A549 (cell line): ENCODE measurements around the gene RNASEH1. TPM values are rescaled to one million over a fixed set of nuclear protein-coding genes. Genes with fewer than 3 reads are reported as not detected.
"Not testable (repeated sequence)": the region's sequence is repeated elsewhere in the genome, so short reads cannot be mapped to it uniquely, and the experiment has no call there.

Source experiments
- ATAC-seq, 2 experiments: fragments of 200-7000 bp in 1 of 2; fragments of >200 bp in 1 of 2; cut with Nextera tagmentation in 1 of 2; cut with Tn5 transposase in 1 of 2; 3 replicates each; pipeline versions ENCODE4 v1.8.0 to v1.9.1; 2018 to 2020; ENCODE audit warnings: mild to moderate bottlenecking in 1 of 2, moderate library complexity in 1 of 2
- CTCF ChIA-PET: fragments of 300-600 bp; sonication (Branson Sonifier 250); formaldehyde crosslinking; extraction: SDS; loops from one replicate; lab custom pipeline; 2021; ENCODE audit warnings: antibody characterized with exemption, inconsistent platforms; lab: Yijun Ruan, JAX
- POLR2A ChIA-PET: fragments of 350-600 bp; formaldehyde crosslinking; extraction: SDS; loops from one replicate; lab custom pipeline; 2021; ENCODE audit warnings: antibody characterized with exemption, inconsistent platforms; lab: Yijun Ruan, JAX
- DNase-seq, 2 experiments: peaks; one replicate each; pipeline versions ENCODE4 v3.0.0 to v3.0.0-alpha.2; 2011 to 2016; ENCODE audit warnings: low read depth in 1 of 2, low spot score in 1 of 2
- FAIRE-seq: peaks from 2 replicates; lab custom pipeline; 2011; peaks lifted over from hg19 to GRCh38; lab: Jason Lieb, UNC
- H3K27ac ChIP-seq, 2 experiments: fragments of >200 bp; sonication (Bioruptor Twin); formaldehyde crosslinking; 3 replicates each; pipeline ENCODE4 v1.5.1; 2016 to 2017
- H3K4me1 ChIP-seq: fragments of >200 bp; sonication (Bioruptor Twin); formaldehyde crosslinking; 3 replicates; pipeline ENCODE4 v1.6.1; 2016
- H3K4me2 ChIP-seq: fragments of >200 bp; sonication (Bioruptor Twin); formaldehyde crosslinking; 3 replicates; pipeline ENCODE4 v1.6.1; 2016
- H3K4me3 ChIP-seq: fragments of >200 bp; sonication (Bioruptor Twin); formaldehyde crosslinking; 3 replicates; pipeline ENCODE4 v1.5.1; 2016
- H3K9me3 ChIP-seq: fragments of >200 bp; sonication (Bioruptor Twin); formaldehyde crosslinking; 3 replicates; pipeline ENCODE4 v1.6.1; 2016
- CHD2 ChIP-seq: fragments of 150-350 bp; IDR thresholded peaks from 2 replicates; pipeline ENCODE4 v1.6.1; 2014; ENCODE audit warnings: low read length; ENCODE audit not compliant: partially characterized antibody
- RARB ChIP-seq: fragments of 250-450 bp; sonication (Bioruptor Pico); IDR thresholded peaks from 2 replicates; pipeline ENCODE4 v1.8.0; 2021; ENCODE audit warnings: mild to moderate bottlenecking, moderate library complexity
- RCOR1 ChIP-seq: fragments of 150-350 bp; IDR thresholded peaks from 2 replicates; pipeline ENCODE4 v1.6.1; 2014; ENCODE audit warnings: antibody characterized with exemption, low read length, low read depth
- WGBS: methylation state at CpG from one replicate; pipeline ENCODE4 v1.1.6; 2017; ENCODE audit errors: missing lambda C conversion rate; 5-methylcytosine and 5-hydroxymethylcytosine counted together
- polyA plus RNA-seq, 4 experiments: library from polyadenylated mRNA; depleted of rRNA in 3 of 4; stranded (reverse); fragments of >200 nt; fragmentation: RNase III in 1 of 4; extraction: RNeasy Plus Mini Kit Qiagen cat#74134 plus additional on column Dnase treatment in 1 of 4; gene quantifications; 2 replicates in 3 of 4; 3 replicates in 1 of 4; pipeline ENCODE4 v1.2.3, GENCODE V29; 2011 to 2017

The RNASEH1 gene
- polyA plus RNA-seq, 2 of the 4 experiments (the other 2 are of a cell fraction), result 54.3 to 55.3 TPM

- H3K27ac ChIP-seq, result no peak overlapping the region
- no peak overlapping the region for H3K4me2 ChIP-seq
- DNase-seq, result no peak
- POLR2A ChIA-PET, result no interaction called here
- ATAC-seq, result no peak
- H3K9me3 ChIP-seq, result no peaks in the 10 kb centered on the region
- CTCF ChIA-PET, result interaction anchor here (1.2 kb wide), 1 partner anchor 37 kb away, joined by 3 read pairs; no protein-coding TSS in a partner anchor
- H3K4me3 ChIP-seq, result no peak overlapping the region
- H3K4me1 ChIP-seq, result no peaks in the 10 kb centered on the region
- TF ChIP-seq RCOR1 (no peak), RARB (CRISPR knock-in tag) (no peak), CHD2 (no peak)
- TF ChIP-seq, all 56 proteins: peak for 0
- 92% methylated on average over 18 of the region's 18 CpGs for WGBS
- no peak for FAIRE-seq
Measured at GRCh38 chr2:3498783-3499394, 59.2 kb downstream of the RNASEH1 start.

GRCh38 chr2:3496708-3497080 lies 61.4 kb downstream of the RNASEH1 start:
- H3K4me2 ChIP-seq, H3K9me3 ChIP-seq, FAIRE-seq, ATAC-seq, DNase-seq, H3K4me1 ChIP-seq, POLR2A ChIA-PET, H3K27ac ChIP-seq, H3K4me3 ChIP-seq: not testable (repeated sequence)
- whole genome bisulfite sequencing, result 94% methylated on average over 15 of the region's 15 CpGs
- CTCF ChIA-PET, result interaction anchor here (1.5 kb wide), 1 partner anchor 9 kb away, joined by 3 read pairs; no protein-coding TSS in a partner anchor

Other genes with a start within 250 kb of the RNASEH1 start
- 64.1 and 65.0 TPM in 2 replicates for gene EIPR1, start 180.5 kb downstream of the RNASEH1 start, polyA plus RNA-seq (2011; rRNA removed)
- 51.6 to 55.6 TPM (median 55.0 TPM) in 3 replicates for gene EIPR1, start 180.5 kb downstream of the RNASEH1 start, polyA plus RNA-seq (2017; fragmentation: RNase III; extraction: RNeasy Plus Mini Kit Qiagen cat#74134 plus additional on column Dnase treatment)
- 55.0 and 71.8 TPM in 2 replicates for gene TRAPPC12, start 178.6 kb downstream of the RNASEH1 start, polyA plus RNA-seq (2011; rRNA removed)
- 42.3 to 49.3 TPM (median 44.2 TPM) in 3 replicates for gene TRAPPC12, start 178.6 kb downstream of the RNASEH1 start, polyA plus RNA-seq (2017; fragmentation: RNase III; extraction: RNeasy Plus Mini Kit Qiagen cat#74134 plus additional on column Dnase treatment)
- gene ADI1, start 38.8 kb downstream of the RNASEH1 start, polyA plus RNA-seq (2011; rRNA removed), result 42.7 and 47.9 TPM in 2 replicates
- gene ADI1, start 38.8 kb downstream of the RNASEH1 start, polyA plus RNA-seq (2017; fragmentation: RNase III; extraction: RNeasy Plus Mini Kit Qiagen cat#74134 plus additional on column Dnase treatment), result 78.8 to 84.6 TPM (median 84.3 TPM) in 3 replicates
- 3,000 and 3,176 TPM in 2 replicates for gene RPS7, start 16.9 kb upstream of the RNASEH1 start, polyA plus RNA-seq (2011; rRNA removed)
- 3,153 to 3,802 TPM (median 3,221 TPM) in 3 replicates for gene RPS7, start 16.9 kb upstream of the RNASEH1 start, polyA plus RNA-seq (2017; fragmentation: RNase III; extraction: RNeasy Plus Mini Kit Qiagen cat#74134 plus additional on column Dnase treatment)
- gene COLEC11, start 36.8 kb upstream of the RNASEH1 start, polyA plus RNA-seq (2011; rRNA removed), result 0.79 and 0.97 TPM in 2 replicates
- gene COLEC11, start 36.8 kb upstream of the RNASEH1 start, polyA plus RNA-seq (2017; fragmentation: RNase III; extraction: RNeasy Plus Mini Kit Qiagen cat#74134 plus additional on column Dnase treatment), result 0.24 to 0.51 TPM (median 0.30 TPM) in 3 replicates
- not detected in 2 replicates for gene ALLC, start 99.9 kb upstream of the RNASEH1 start, polyA plus RNA-seq (2011; rRNA removed)
- gene ALLC, start 99.9 kb upstream of the RNASEH1 start, polyA plus RNA-seq (2017; fragmentation: RNase III; extraction: RNeasy Plus Mini Kit Qiagen cat#74134 plus additional on column Dnase treatment), result not detected in 3 replicates
- gene DCDC2C, start 145.2 kb upstream of the RNASEH1 start, polyA plus RNA-seq (2011; rRNA removed), result not detected in 2 replicates
- not detected in 3 replicates for gene DCDC2C, start 145.2 kb upstream of the RNASEH1 start, polyA plus RNA-seq (2017; fragmentation: RNase III; extraction: RNeasy Plus Mini Kit Qiagen cat#74134 plus additional on column Dnase treatment)